ENCODE results near the gene SLAMF7. TPM values are rescaled to one million over a fixed set of nuclear protein-coding genes. Genes with fewer than 3 reads are reported as not detected.
A peak's percentile ranks its signal among the peaks of the same experiment; 100 is the strongest.

The SLAMF7 gene
- total and polyA plus RNA-seq, 11 donors: 0.21 to 28.0 (median 0.34) TPM; not detected in 4

GRCh38 chr1:160797271-160797709 is 58.2 kb downstream of the SLAMF7 start:
- no peak for ATAC-seq
- intact Hi-C loops (cut with DNase I): no loop called here
- H3K27ac ChIP-seq: peak overlapping the region in 1 of 12 donors; percentile 60
- DNase-seq: no peak
- TF ChIP-seq CTCF (IDR thresholded peaks at IDR 0.05): no peak
- no peak for TF ChIP-seq POLR2A (IDR thresholded peaks at IDR 0.05)
- H3K4me3 ChIP-seq: peak overlapping the region in 1 of 12 donors; percentile 49
- H3K27me3 ChIP-seq: no peaks in the 10 kb centered on the region
- H3K36me3 ChIP-seq: no peaks in the 10 kb centered on the region
- WGBS, 4 donors: 67 to 80% (median 74%) methylated on average over 3 of the region's 3 CpGs
- peaks cover 0 to 9% (median 0%) of the 10 kb centered on the region in 12 donors for H3K4me1 ChIP-seq
- H3K9me3 ChIP-seq: peaks cover 0 to 4% (median 0%) of the 10 kb centered on the region in 12 donors

GRCh38 chr1:160797861-160798273 is 58.8 kb downstream of the SLAMF7 start:
- H3K36me3 ChIP-seq: no peaks in the 10 kb centered on the region
- peak overlapping the region in 1 of 12 donors; percentile 62 for H3K27ac ChIP-seq
- H3K4me1 ChIP-seq: peaks cover 0 to 9% (median 0%) of the 10 kb centered on the region in 12 donors
- H3K27me3 ChIP-seq: no peaks in the 10 kb centered on the region
- intact Hi-C loops (cut with DNase I): no loop called here
- H3K4me3 ChIP-seq: peak overlapping the region in 1 of 12 donors; percentile 49
- no peak for DNase-seq
- TF ChIP-seq POLR2A (IDR thresholded peaks at IDR 0.05): no peak
- no peak for TF ChIP-seq CTCF (IDR thresholded peaks at IDR 0.05)
- peaks cover 0 to 4% (median 0%) of the 10 kb centered on the region in 12 donors for H3K9me3 ChIP-seq
- 37 to 48% (median 45%) methylated on average over 4 of the region's 4 CpGs for WGBS, 4 donors
- ATAC-seq: no peak

GRCh38 chr1:160798439-160798838 is 59.4 kb downstream of the SLAMF7 start:
- intact Hi-C loops (cut with DNase I): no loop called here
- H3K4me1 ChIP-seq: peaks cover 0 to 9% (median 0%) of the 10 kb centered on the region in 12 donors
- ATAC-seq (no peak), DNase-seq (no peak)
- no peaks in the 10 kb centered on the region for H3K36me3 ChIP-seq
- no peaks in the 10 kb centered on the region for H3K27me3 ChIP-seq
- H3K27ac ChIP-seq: peak overlapping the region in 1 of 12 donors; percentile 62
- H3K9me3 ChIP-seq: peaks cover 0 to 4% (median 0%) of the 10 kb centered on the region in 12 donors
- WGBS, 4 donors: 87 to 89% (median 88%) methylated on average over 2 of the region's 2 CpGs
- no peak for TF ChIP-seq CTCF (IDR thresholded peaks at IDR 0.05)
- TF ChIP-seq POLR2A (IDR thresholded peaks at IDR 0.05): no peak
- H3K4me3 ChIP-seq: peak overlapping the region in 1 of 12 donors; percentile 49

GRCh38 chr1:160799641-160800040 is 60.6 kb downstream of the SLAMF7 start:
- Histone ChIP-seq H3K36me3 (no peaks in the 10 kb centered on the region), H3K27me3 (no peaks in the 10 kb centered on the region), H3K4me1 (peaks cover 0 to 9% (median 0%) of the 10 kb centered on the region in 12 donors), H3K27ac (no peak overlapping the region), H3K4me3 (no peak overlapping the region), H3K9me3 (peaks cover 0 to 8% (median 0%) of the 10 kb centered on the region in 12 donors)
- no peak for DNase-seq
- intact Hi-C loops (cut with DNase I): no loop called here
- ATAC-seq: no peak
- no peak for TF ChIP-seq POLR2A (IDR thresholded peaks at IDR 0.05)
- no peak for TF ChIP-seq CTCF (IDR thresholded peaks at IDR 0.05)
- 83 to 88% (median 87%) methylated on average over 5 of the region's 5 CpGs for WGBS, 4 donors

Data from heart left ventricle (tissue), 16 donors.